CD4-positive, alpha-beta T cell treated with Interleukin-6 at 100 ng/mL for 8 hours (primary cell): Measurements from ENCODE around the gene MYMX.
A peak's percentile ranks its signal among the peaks of the same experiment; 100 is the strongest.
"Not testable (repeated sequence)": the region's sequence is repeated elsewhere in the genome, so short reads cannot be mapped to it uniquely, and the experiment has no call there.

Experiments
- DNase-seq: peaks from one replicate; pipeline ENCODE4 v3.0.0-alpha.2; 2020; ENCODE audit warnings: mixed read lengths, low spot score

Gene MYMX

DNA sequence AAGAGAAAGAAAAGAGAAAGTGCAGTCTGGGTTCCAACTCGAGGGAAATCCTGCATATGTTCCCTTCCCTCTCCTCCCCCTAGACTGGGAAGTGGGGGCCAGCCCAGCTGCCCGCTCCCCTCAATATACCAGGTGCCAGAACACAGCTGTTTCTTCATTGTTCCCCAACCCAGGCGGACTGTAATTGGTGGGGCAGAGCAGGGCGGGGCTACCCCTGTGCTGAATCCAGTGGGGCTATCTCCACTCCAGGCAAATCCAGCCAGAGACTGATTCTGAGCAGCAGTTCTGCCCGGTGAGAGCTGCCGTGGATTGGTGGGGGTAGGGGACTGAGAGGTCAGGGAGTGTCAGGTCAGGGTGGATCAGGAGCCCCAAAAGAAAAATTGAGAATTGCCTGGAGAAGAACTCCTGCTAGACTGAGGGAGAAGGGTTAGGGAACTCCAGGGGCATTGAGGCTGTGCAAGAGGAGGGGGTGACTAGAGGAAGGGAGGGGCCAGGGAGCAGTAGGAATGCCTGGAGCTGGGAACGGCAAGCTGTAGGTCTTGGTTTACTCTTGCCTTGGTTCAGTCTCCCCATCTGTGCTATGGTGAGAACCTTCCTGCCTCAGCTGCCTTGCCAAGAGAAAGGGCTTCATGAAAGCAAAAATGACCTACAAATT lies at the start of gene MYMX:
TSS of gene MYMX (plus strand) at position 250 of the 655 bp plus-strand sequence. CDS start 546 bp downstream, outside the sequence.
- no peak for DNase-seq

DNA sequence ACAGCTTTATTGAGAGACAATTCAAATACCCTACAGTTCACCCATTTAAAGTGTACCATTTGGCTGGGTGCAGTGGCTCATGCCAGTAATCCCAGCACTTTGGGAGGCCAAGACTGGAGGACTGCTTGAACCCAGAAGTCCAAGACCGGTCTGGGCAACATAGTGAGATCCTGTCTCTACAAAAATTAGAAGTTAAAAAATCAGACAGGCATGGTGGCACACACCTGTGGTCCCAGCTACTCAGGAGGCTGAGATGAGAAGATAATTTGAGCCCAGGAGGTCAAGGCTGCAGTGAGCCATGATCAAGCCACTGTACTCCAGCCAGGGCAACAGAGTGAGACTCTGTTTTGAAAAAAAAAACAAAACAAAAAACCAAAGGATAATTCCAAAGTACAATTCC lies 49.2 kb upstream of the MYMX start:
- DNase-seq, result no peak

DNA sequence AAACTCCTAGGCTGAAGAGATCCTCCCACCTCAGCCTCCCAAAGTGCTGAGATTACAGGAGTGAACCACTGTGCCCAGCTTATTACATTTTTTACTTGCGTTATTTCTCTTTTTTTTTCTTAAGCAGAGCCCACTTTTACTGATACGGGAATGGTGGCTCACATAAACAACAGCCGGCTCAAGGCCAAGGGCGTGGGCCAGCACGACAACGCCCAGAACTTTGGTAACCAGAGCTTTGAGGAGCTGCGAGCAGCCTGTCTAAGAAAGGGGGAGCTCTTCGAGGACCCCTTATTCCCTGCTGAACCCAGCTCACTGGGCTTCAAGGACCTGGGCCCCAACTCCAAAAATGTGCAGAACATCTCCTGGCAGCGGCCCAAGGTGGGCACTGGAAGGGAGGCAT lies 47.6 kb upstream of the MYMX start:
- DNase-seq, result no peak

DNA sequence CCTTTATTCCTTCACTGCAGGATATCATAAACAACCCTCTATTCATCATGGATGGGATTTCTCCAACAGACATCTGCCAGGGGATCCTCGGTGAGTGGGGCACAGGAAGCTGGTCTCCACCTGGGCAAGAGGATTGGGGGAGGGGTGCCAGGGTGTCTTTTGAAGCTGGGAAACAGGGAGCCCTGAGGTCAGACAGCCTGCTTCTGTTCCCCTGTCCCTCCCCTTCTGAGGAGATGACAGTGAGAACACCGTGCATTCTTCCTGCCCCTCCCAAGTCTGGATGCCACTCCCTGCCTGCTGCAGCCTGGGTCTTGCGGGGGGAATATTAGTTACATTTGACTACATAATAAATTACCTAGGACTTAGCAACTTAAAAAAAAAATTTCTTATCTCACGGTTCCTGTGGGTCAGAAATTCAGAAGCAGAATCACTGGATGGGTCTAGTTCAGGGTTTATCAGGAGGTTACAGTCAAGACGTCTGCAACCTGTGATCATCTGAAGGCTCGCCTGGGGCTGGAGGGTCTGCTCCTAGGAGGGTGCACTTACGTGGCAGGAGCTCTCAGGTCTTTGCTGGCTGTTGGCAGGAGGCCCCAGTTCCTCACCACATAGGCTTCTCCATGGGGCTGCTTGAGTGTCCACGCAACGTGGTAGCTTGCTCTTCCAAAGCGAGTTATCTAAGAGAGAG lies 46.7 kb upstream of the MYMX start:
- no peak for DNase-seq

DNA sequence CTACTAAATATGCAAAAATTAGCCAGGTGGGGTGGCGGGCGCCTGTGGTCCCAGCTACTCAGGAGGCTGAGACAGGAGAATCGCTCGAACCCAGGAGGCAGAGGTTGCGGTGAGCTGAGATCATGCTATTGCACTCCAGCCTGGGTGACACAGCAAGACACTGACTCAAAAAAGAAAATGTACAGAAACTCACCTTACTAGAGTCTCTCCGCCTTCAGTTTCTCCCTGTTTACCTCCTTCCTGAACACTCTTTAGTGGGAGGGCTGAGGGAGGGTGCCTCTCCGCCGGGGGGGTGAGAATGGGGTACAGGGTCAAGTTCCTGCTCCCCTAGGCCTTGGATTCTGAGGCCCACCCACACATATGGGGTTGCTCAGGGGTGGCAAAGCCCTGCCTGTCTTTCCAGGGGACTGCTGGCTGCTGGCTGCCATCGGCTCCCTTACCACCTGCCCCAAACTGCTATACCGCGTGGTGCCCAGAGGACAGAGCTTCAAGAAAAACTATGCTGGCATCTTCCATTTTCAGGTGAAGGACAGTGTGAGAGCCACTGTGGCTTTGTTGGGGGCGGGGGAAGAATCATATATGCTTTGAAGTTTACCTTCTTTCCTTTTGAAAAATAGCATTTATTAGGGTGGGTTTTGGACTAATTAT lies 44.7 kb upstream of the MYMX start:
- no peak for DNase-seq

DNA sequence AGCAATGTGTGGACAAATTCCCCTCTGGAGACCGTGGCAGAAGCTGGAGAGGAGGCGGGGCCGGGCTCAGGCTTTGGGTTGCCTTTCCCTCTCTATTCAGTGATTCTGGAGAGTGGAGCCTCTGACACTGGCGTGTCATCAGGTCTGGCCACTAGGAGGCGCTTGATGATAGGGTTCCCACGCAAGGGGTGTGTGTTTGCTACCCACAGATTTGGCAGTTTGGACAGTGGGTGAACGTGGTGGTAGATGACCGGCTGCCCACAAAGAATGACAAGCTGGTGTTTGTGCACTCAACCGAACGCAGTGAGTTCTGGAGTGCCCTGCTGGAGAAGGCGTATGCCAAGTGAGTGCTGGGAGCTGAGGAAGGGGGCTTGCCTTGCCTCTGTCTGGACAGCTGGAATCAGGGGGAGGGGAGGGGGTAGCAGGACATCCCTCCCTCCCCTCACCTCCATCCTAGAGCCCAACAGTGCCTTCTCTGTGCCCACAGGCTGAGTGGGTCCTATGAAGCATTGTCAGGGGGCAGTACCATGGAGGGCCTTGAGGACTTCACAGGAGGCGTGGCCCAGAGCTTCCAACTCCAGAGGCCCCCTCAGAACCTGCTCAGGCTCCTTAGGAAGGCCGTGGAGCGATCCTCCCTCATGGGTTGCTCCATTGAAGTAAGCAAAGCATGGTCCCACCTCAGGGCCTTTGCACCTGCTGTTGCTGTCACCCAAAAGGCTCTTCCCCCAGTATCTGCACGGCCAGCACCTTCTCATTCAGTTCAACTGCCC lies 43.8 kb upstream of the MYMX start:
- peak; percentile 68 for DNase-seq

DNA sequence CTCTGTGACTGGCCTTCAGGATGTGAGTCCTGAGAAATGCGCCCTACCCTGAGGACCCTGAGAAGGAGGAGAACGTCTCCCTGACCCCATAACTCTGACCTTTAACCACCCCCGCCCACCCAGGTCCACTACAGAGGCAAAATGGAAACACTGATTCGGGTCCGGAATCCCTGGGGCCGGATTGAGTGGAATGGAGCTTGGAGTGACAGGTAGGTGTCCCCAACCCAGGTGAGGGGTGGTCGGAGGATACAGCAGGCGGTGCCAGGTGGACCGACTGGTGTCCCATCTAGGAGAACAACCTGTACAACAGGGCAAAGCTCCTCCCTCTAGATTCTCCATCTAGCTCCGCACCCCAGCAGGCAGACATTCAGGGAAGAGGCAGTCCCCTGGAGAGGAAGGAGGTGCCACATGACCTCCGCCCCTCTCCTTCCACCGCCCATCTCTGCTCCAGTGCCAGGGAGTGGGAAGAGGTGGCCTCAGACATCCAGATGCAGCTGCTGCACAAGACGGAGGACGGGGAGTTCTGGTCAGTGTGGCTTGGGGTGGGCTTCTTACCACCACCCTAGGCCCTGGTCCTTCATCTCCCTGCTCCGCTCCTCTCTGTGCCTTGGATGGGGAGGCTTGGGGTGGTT lies 40.5 kb upstream of the MYMX start:
- no peak for DNase-seq

DNA sequence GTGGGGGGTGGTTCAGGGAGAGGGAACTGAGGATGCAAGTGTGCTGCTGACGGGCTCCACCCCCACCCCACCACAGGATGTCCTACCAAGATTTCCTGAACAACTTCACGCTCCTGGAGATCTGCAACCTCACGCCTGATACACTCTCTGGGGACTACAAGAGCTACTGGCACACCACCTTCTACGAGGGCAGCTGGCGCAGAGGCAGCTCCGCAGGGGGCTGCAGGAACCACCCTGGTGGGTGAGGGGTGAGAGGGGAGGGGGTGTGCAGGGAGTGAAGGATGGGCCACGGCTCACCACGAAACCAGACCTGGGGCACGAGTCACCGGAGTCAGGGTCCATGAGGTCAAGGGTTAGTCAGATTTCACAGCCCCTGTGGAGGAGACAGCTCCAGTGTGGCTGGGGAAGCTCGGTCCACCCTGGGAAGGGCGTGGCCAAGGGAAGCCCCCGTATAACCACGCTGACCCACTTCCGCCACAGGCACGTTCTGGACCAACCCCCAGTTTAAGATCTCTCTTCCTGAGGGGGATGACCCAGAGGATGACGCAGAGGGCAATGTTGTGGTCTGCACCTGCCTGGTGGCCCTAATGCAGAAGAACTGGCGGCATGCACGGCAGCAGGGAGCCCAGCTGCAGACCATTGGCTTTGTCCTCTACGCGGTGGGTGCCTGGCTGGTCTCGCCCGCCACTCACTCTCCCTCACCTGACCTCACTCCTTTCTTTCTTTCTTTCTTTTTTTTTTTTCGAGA lies 39.8 kb upstream of the MYMX start:
- DNase-seq, result no peak

DNA sequence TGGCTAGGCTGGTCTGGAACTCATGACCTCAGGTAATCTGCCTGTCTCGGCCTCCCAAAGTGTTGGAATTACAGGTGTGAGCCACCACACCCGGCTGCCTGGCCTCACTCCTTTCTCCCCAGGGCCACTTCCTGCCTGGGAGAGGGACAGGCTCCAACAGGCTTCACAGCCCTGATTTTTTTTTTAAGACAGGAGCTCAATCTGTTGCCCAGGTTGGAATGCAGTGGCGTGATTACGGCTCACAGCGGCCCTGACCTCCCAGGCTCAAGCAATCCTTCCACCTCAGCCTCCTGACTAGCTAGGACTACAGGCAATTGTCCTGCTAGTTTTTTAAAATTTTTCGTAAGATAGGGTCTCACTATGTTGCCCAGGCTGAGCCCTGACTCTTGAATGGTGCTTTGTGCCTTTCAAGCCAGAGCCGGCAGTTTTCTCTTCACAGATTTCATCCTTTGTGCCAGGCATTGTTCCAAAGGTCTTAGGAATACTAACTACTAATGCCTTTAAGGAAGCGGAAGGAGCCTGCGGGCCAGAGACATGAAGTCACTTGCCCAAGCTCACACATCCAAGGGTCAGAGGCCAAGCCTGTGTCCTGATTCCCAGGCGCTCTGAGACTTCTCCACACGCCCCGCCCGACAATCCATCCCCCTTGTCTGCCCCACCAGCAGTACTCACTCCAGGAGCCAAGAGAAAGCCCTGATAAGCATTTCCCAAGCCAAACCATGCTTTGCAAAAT lies 38.9 kb upstream of the MYMX start:
- DNase-seq, result no peak

DNA sequence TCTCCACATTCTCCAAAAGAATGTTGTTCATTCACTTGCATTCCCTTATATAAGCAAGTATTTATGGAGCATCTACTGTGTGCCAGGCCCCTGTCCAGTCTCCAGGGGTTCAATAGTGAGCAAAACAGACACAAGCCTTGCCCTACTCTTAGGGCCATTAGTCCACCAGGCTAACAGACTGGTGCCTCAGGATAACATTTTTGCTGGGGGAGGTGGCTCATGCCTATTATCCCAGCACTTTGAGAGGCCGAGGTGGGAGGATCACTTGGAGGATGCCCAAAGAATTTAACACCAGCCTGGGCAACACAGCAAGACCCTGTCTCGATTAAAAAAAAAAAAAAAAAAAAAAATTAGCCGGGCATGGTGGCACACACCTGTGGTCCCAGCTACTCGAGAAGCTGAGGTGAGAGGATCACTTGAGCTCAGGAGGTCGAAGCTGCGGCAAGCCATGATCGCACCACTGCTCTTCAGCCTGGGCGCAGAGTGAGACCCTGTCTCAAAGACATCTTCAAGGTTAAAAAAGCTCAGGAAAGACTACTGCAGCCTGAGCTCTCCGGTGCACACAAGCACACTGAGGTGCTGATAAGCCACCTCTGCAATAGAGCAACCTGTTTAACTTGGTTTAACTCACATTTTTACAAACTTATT lies 38.2 kb upstream of the MYMX start:
- no peak for DNase-seq

DNA sequence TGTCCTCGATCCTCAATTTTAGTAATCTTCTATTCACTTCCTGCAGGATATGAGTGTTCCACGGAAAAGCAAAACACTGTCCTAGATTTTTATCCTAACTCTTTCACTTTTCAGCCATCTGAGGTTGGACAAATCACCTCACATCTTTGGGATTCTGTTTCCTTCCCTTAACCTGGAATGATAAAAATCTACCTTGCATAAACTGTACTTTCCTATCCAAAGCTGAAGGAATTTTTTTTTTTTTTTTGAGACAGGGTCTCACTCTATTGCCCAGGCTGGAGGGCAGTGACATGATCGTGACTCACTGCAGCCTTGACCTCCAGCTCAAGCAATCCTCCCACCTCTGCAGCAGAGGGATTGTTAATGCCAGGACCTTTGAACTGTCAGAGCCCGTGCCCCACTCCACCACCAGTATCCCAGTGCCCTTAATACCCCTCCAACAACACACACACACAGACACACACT lies 37.6 kb upstream of the MYMX start:
- no peak for DNase-seq

DNA sequence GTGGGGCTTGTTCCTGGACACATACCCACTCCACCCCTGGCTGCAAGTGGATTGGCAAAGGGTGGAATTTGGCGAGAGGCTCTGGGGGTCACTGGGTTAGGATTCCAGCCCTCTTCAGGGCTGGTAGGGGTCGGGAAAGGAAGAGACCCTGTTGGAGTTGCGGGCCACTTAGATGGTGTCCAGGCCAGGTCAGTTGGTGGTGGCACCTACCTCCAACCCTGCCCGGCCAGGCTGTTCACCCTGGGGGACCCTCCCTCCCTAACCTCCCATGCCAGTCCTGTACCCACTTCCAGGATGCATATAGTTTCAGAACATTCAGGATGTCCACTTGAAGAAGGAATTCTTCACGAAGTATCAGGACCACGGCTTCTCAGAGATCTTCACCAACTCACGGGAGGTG lies 37.1 kb upstream of the MYMX start:
- no peak for DNase-seq

DNA sequence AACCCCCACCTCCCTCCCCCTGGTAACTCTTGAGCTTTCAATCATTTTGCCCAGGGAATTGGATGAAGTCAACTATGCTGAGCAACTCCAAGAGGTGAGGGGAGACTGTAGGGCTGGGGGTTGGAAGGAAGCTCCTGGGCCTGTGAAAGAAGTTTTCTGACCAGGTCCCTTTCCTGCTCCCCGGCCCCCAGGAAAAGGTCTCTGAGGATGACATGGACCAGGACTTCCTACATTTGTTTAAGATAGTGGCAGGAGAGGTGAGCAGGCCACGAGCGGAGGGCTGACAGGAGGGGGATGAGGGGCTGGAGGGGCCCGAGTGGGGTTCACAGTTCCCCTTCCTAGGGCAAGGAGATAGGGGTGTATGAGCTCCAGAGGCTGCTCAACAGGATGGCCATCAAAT lies 36.3 kb upstream of the MYMX start:
- DNase-seq, result no peak

DNA sequence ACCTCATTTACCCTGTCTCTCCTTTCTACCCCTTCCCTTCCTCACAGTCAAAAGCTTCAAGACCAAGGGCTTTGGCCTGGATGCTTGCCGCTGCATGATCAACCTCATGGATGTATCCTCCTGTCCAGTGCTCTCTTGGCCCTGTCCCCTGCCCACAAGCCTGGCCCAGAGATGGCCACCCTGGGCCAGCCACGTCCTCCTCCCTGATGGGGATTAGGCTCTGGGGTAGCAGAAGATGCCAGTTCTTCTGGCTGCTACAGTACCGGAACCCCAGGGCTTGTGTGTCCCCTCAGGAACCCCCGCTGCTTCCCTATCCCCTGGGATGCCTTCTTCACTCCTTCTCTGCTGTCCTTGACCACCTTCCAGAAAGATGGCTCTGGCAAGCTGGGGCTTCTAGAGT lies 35.8 kb upstream of the MYMX start:
- DNase-seq, result no peak

DNA sequence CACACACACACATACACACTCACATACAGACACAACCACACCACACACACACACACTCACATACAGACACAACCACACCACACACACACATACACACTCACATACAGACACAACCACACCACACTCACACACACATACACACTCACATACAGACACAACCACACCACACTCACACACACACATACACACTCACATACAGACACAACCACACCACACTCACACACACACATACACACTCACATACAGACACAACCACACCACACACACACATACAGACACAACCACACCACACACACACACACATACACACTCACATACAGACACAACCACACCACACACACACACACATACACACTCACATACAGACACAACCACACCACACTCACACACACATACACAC lies 34.9 kb upstream of the MYMX start:
- DNase-seq, result not testable (repeated sequence)

DNA sequence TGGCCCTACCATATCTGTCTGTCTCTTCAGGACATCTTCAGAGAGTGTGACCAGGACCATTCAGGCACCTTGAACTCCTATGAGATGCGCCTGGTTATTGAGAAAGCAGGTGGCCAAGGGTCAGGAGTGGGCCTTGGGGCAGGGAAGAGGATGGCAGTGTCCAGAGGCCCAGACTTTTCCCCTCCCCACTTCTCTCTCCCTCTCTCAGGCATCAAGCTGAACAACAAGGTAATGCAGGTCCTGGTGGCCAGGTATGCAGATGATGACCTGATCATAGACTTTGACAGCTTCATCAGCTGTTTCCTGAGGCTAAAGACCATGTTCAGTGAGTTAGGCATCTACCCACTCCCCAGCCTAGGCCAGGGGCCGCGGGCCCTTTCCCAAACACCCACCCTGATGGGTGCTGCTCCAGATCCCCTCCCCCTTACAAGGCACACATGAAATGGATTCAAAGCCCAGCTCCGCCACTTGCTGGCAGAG lies 33.8 kb upstream of the MYMX start:
- DNase-seq, result no peak

DNA sequence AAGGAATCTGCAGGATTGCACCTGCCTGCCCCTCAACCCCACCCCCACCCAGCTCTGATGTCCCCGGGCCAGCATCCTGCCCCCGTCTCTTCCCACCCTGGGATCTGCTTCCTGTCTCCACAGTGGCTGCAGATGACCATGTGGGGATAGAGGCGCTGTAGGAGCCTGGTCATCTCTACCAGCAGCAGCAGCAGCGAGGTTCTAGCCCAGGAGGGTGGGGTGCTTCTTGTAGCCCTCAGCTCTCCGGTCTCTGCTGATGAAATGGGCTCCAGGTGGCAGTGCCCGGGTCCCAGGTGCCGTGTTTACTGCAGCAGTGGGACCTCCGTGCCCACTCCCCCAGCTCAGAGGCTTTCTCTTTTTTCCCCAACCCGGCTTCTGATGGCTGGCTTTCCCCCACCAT lies 32.9 kb upstream of the MYMX start:
- DNase-seq, result no peak

DNA sequence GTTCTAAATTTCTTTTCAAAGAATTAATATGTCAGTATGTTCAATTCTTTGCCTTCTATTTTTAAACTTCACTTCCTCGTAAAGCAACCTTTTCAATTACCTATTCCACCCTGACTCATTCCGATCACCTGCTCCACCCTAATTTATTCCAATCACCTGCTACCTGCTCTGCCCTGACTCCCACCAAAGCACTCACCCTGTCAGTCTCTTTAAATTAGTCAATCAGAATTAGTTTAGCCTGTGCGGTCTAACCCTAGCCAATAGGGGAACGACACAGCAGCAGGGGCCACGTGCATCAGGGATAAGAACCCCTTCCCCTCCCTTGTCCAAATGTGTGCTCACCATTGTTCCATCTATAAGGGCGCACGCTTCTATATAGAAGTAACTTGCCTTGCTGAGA lies 31.4 kb upstream of the MYMX start:
- DNase-seq, result not testable (repeated sequence)

DNA sequence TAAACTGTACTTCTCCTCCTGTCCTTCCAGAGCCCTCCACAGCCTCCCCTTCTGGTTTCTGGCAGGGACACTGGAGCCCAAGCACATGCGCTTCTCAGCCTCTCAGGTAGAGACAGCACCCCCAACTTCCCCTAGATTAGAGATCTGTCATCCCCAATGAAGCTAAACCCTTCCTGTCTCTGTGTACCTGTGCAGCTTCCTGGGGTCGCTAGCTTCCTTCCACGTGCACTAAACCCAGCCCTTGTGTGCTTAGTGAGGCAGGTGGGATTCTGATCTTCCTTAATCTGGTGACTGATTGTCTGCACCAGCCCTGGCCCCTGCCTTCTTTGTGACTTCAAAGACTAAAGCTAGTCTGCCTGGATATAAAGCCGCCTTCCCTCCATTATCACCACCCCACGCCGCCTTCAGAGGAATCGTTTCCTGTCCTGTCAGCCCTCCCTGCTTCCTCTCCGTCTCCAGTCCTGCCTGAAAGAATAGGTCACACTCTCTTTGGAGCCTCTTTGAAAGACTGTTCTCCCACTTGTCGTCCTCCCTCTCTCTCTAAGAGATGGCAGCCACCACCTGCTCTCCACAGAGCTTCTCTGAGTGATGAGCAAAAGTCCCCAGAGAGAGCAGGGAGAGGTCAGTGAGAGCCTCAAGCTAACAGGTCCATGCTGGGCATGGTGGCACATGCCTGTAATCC lies 30.6 kb upstream of the MYMX start:
- DNase-seq, result no peak
